H1 (cell line): Measurements from ENCODE around the gene IRF2BP2.

ENCODE experiments used
- CHD1 ChIP-seq: IDR thresholded peaks from 2 replicates; pipeline ENCODE4 v1.6.1; 2012; ENCODE audit warnings: low read depth, low read length, improper control_type of control experiment
- CREB1 ChIP-seq: IDR thresholded peaks from 2 replicates; pipeline ENCODE4 v1.6.1; 2012; ENCODE audit warnings: inconsistent platforms
- CTCF ChIP-seq, 3 experiments: IDR thresholded peaks; 1 replicate in 2 of 3; 2 replicates in 1 of 3; pipeline versions ENCODE4 v1.5.1 to v1.6.1; 2011; ENCODE audit warnings: low read length in 3 of 3, mild to moderate bottlenecking in 3 of 3, inconsistent platforms in 2 of 3, low read depth in 1 of 3, moderate library complexity in 1 of 3; ENCODE audit not compliant: insufficient read depth in 1 of 3; ENCODE audit errors: control extremely low read depth in 1 of 3
- POLR2A ChIP-seq, 2 experiments: IDR thresholded peaks; 1 replicate in 1 of 2; 2 replicates in 1 of 2; pipeline ENCODE4 v1.6.1; 2011; ENCODE audit warnings: low read depth in 2 of 2, low read length in 2 of 2, mild to moderate bottlenecking in 2 of 2; ENCODE audit errors: control extremely low read depth in 1 of 2
- SP1 ChIP-seq: IDR thresholded peaks from 2 replicates; pipeline ENCODE4 v1.6.1; 2011; ENCODE audit warnings: low read depth, low read length
- TAF1 ChIP-seq: IDR thresholded peaks from 2 replicates; pipeline ENCODE4 v1.6.1; 2011; ENCODE audit warnings: mild to moderate bottlenecking, low read depth, low read length
- USF2 ChIP-seq: IDR thresholded peaks from 2 replicates; pipeline ENCODE4 v1.6.1; 2011; ENCODE audit warnings: low read length, improper control_type of control experiment
- YY1 ChIP-seq: IDR thresholded peaks from 2 replicates; pipeline ENCODE4 v1.6.1; 2011; ENCODE audit warnings: low read depth, mild to moderate bottlenecking, low read length

DNA sequence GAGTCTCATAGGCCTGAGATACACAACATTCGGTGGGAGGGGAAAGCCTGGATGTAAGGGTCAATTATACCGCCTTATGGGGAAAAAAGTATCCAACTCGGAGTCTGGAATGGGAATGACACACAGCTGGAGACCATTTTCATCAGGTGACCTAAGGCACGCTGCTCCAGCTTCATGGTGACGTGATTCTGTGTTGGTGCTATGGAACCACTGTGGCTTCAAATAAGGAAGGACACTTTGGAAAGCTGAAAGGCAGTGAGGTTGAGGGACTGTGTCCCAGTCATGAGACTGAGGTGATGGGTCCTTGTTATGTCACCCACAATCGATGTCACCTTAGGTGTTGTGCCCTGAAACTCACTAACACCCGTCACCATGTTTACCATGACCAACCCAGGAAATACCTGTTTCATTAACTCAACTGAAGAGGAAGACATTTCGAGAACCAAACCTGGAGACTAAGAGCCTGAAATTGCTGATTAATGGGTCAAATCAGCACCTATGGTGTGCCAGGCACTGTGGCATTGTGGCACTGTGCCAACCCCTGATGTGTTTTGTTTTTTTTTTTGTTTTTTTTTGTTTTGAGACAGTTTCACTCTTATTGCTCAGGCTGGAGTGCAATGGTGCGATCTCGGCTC is 54.5 kb downstream of the IRF2BP2 start:
- TF ChIP-seq CHD1 (no peak), USF2 (no peak), CREB1 (no peak), YY1 (no peak), CTCF (IDR thresholded peaks at IDR 0.05; ENCODE audit: control extremely low read depth in 1 of 3, insufficient read depth in 1 of 3, low read depth in 1 of 3, low read length in 3 of 3) (no peak), POLR2A (IDR thresholded peaks at IDR 0.05; ENCODE audit: control extremely low read depth in 1 of 2, low read depth in 2 of 2, low read length in 2 of 2) (no peak), SP1 (no peak), TAF1 (no peak)
